Measurements from ENCODE around the gene SPTBN4. TPM values are rescaled to one million over a fixed set of nuclear protein-coding genes. Genes with fewer than 3 reads are reported as not detected.

Gene SPTBN4
- total and polyA plus RNA-seq, 8 donors: 1.4 to 18.1 (median 2.2) TPM; not detected in 1

GRCh38 chr19:40608957-40609356 lies 142.2 kb downstream of the SPTBN4 start:
- 60 to 82% (median 72%) methylated on average over 4 of the region's 4 CpGs for WGBS, 5 donors
- no peak for TF ChIP-seq EP300 (IDR thresholded peaks at IDR 0.05)
- TF ChIP-seq CTCF (IDR thresholded peaks at IDR 0.05): no peak
- Histone ChIP-seq H3K27ac (peak overlapping the region; percentile 82 to 91 (median 83)), H3K9me3 (no peaks in the 10 kb centered on the region), H3K27me3 (peaks cover 0 to 53% (median 0%) of the 10 kb centered on the region in 3 donors), H3K4me3 (peak overlapping the region in 1 of 4 donors; percentile 57), H3K4me1 (peaks cover 42 to 87% (median 66%) of the 10 kb centered on the region in 4 donors), H3K36me3 (no peaks in the 10 kb centered on the region)
- DNase-seq: no peak
- intact Hi-C loops (cut with DNase I; ENCODE audit: low total_unique reads): no loop called here

- no peaks in the 10 kb centered on the region for H3K36me3 ChIP-seq
- intact Hi-C loops (cut with DNase I; ENCODE audit: low total_unique reads): no loop called here
- H3K4me1 ChIP-seq: peaks cover 35 to 86% (median 65%) of the 10 kb centered on the region in 4 donors
- peak; percentile 92 to 96 for DNase-seq
- H3K27ac ChIP-seq: peak overlapping the region; percentile 82 to 91 (median 83)
- TF ChIP-seq CTCF (IDR thresholded peaks at IDR 0.05): no peak
- TF ChIP-seq POLR2AphosphoS5 (IDR thresholded peaks at IDR 0.05): peak in 2 of 3 donors; percentile 35 to 38
- H3K27me3 ChIP-seq: peaks cover 0 to 57% (median 0%) of the 10 kb centered on the region in 3 donors
- no peaks in the 10 kb centered on the region for H3K9me3 ChIP-seq
- peak overlapping the region; percentile 34 to 57 (median 44) for H3K4me3 ChIP-seq
- 6 to 17% (median 13%) methylated on average over 41 to 50 of the region's 50 CpGs for WGBS, 5 donors
These were observed 143.0 kb downstream of the SPTBN4 start for GRCh38 chr19:40609561-40610395.

GRCh38 chr19:40610396-40611064 lies 143.7 kb downstream of the SPTBN4 start:
- Histone ChIP-seq H3K27me3 (peaks cover 0 to 52% (median 0%) of the 10 kb centered on the region in 3 donors), H3K9me3 (no peaks in the 10 kb centered on the region), H3K27ac (peak overlapping the region; percentile 82 to 91 (median 83)), H3K4me1 (peaks cover 27 to 86% (median 63%) of the 10 kb centered on the region in 4 donors), H3K4me3 (peak overlapping the region; percentile 34 to 57 (median 44)), H3K36me3 (no peaks in the 10 kb centered on the region)
- WGBS, 5 donors: 16 to 39% (median 23%) methylated on average over 29 of the region's 29 CpGs
- DNase-seq: peak; percentile 76 to 77
- intact Hi-C loops (cut with DNase I; ENCODE audit: low total_unique reads): no loop called here
- no peak for TF ChIP-seq POLR2A (IDR thresholded peaks at IDR 0.05)
- TF ChIP-seq POLR2AphosphoS5 (IDR thresholded peaks at IDR 0.05): peak in 1 of 3 donors; percentile 40

DNA sequence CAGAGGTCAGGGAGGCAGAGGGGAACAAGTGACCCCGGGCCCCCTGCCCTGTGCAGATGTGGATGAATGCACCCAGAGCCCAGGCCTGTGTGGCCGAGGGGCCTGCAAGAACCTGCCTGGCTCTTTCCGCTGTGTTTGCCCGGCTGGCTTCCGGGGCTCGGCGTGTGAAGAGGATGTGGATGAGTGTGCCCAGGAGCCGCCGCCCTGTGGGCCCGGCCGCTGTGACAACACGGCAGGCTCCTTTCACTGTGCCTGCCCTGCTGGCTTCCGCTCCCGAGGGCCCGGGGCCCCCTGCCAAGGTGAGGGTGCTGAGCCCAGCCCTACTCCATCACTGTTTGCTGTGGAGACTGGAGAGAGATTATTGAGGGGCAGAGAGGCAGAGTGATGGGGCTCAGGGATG lies 144.3 kb downstream of the SPTBN4 start:
- peak; percentile 52 to 70 for DNase-seq

More for the DNA sequence above, 144.3 kb downstream of the SPTBN4 start:
- Histone ChIP-seq H3K36me3 (no peaks in the 10 kb centered on the region), H3K27ac (peak overlapping the region in 4 of 5 donors; percentile 82 to 91 (median 86)), H3K9me3 (no peaks in the 10 kb centered on the region), H3K27me3 (peaks cover 0 to 46% (median 0%) of the 10 kb centered on the region in 3 donors), H3K4me3 (no peak overlapping the region), H3K4me1 (peaks cover 21 to 85% (median 60%) of the 10 kb centered on the region in 4 donors)
- TF ChIP-seq POLR2AphosphoS5 (IDR thresholded peaks at IDR 0.05): no peak
- no peak for TF ChIP-seq EP300 (IDR thresholded peaks at IDR 0.05)
- no peak for TF ChIP-seq POLR2A (IDR thresholded peaks at IDR 0.05)
- TF ChIP-seq CTCF (IDR thresholded peaks at IDR 0.05): no peak
- 33 to 59% (median 56%) methylated on average over 14 to 15 of the region's 15 CpGs for WGBS, 5 donors
- intact Hi-C loops (cut with DNase I; ENCODE audit: low total_unique reads): no loop called here
